Measurements from ENCODE around the gene RASSF8.

DNA sequence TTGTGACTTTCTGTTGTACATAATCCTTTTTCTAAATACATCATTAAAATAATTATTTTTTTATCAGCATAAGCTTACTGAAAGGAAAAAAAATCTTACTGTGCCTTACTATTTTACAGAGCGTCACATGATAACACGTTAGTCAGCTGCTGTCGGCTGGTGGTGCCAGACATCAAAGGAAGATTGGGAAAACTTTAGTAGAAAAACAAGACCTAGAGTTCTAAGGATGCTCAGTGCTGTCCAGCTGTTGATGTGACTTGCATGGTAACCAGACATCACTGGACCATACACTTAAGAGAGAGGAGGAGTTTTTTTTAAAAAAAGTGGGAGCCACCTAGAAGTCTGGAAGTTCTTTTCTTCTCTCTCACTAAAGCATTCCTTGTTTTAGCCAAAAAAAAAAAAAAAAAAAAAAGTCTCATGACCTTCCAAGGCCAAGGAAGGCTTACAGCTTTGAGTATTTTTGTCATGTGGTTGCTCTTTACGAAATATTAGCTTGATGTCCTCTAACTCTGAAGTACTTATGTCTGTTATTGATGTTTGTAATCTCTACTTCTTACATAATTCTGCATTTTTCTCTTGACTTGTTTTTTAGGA is 4.5 kb downstream of the RASSF8 start:
- TF ChIP-seq CTCF (IDR thresholded peaks at IDR 0.05 in 8 of 11, conservative IDR thresholded peaks at IDR 0.05 in 3 of 11) (no peak), POLR2AphosphoS5 (IDR thresholded peaks at IDR 0.05) (no peak), POLR2A (IDR thresholded peaks at IDR 0.05) (no peak)

All from spleen (tissue), 7 donors.